Fibroblast of peridontal ligament (primary cell): Measurements from ENCODE around the gene LZTFL1.

Experiments used
- DNase-seq: peaks from one replicate; pipeline ENCODE4 v3.0.0-alpha.2; 2010; ENCODE audit errors: extremely low read depth

The LZTFL1 gene

DNA sequence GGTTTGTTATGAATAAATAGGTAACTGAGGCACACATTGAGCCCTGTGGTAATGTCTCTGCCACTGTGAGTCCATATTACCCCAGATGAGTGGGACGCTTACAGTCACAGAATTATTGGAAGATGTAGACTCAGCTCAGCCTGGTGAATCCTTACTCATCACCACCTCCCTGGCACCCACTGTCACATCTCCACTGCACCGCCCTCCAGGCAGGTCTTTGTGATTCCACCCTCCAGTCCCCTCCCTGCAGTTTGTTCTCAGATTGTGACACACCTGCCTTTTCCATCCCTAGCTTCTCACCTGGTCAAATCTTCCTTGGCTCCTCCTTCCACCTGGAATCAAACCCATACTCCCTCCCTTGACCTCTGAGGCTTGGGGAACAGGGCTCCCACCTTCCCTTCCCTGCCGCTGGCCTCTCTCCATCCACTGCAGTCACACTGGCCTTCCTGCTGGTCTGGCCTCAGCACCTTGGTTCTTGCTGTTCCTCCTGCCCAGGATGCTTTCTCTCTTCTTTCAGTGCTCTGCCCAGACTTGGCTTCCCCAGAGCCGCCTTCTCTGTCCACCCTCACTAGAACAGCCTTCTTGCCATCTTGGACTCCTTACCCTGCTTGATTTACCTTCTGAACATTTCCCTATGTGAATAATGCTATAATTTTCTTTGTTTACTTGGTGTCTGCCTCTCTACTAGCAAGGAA is 55.0 kb downstream of the LZTFL1 start:
- no peak for DNase-seq

- no peak for DNase-seq
Measured at GRCh38 chr3:45785605-45786150, 56.2 kb downstream of the LZTFL1 start.

GRCh38 chr3:45783667-45784066 is 58.3 kb downstream of the LZTFL1 start:
- no peak for DNase-seq

- DNase-seq: no peak
Measured at GRCh38 chr3:45782381-45782780, 59.5 kb downstream of the LZTFL1 start.

DNA sequence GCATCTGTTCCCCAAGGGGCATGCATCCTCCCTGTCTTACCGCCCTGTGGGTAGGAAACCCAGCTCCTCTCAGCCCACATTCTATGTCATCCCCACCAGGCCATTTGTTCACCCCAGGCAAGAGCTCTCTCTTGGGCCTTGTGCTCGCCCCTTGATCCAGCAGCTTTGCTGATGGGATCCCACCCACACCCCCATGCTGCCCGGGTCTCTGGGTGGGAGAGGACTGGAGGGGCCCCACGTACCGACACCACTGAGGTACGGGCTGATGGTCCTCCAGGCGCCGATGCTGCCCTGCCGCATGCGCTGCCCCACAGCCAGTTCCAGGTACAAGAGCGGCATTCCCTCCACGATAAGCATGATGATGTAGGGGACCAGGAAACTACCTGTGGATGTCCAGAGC is 60.1 kb downstream of the LZTFL1 start:
- DNase-seq: no peak

DNA sequence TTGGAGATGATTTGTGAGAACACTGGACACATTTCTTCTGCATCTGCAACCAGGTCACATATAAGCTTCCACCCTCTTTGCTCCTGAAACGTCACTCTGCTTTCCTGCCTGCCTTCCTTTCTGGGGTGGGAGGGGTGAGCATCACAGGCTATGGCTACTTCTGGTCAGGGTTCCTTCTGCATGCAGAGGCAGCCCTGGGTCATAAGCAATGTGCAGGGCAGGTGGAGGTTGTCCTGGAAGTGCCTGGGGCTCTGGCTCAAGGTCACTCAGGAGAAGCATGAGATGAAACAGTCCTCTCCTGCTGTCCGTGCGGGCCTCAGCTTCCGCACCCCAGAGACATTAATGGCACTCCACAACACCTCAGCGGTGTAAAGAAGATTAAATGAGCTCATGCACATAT is 60.6 kb downstream of the LZTFL1 start:
- no peak for DNase-seq

- DNase-seq: no peak
Measured at GRCh38 chr3:45779746-45780735, 61.9 kb downstream of the LZTFL1 start.

- no peak for DNase-seq
Measured at GRCh38 chr3:45778761-45779201, 63.1 kb downstream of the LZTFL1 start.

DNA sequence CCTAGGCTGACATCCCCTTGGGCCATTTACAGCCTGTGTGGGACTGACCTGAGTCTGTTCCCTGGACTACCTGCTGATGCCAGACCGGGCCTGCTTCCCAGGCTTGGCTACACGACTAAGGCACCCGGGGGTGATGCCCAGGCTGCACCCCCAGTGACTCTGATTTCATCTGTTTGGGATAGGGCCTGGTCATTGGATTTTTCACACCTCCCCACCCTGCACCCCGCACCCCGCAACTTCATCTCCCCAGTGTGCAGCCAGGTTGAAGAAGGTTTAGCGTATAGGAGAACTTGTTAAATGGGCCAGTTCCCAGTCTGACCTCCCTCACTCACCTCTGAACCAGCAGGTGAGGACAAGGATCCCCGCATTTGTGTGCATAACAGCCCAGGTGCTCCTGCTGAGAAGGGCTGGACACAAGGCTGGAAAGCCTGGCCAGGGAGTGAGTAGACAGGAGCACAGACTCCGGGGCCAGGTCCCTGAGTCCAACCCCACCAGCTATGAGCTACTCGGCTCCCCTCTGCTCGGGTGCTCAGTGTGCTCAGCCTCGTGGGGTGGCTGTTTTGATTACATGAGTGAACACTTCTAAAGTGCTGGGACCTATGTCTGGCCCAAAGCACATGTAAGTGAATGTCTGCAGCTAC is 64.1 kb downstream of the LZTFL1 start:
- DNase-seq: no peak

DNA sequence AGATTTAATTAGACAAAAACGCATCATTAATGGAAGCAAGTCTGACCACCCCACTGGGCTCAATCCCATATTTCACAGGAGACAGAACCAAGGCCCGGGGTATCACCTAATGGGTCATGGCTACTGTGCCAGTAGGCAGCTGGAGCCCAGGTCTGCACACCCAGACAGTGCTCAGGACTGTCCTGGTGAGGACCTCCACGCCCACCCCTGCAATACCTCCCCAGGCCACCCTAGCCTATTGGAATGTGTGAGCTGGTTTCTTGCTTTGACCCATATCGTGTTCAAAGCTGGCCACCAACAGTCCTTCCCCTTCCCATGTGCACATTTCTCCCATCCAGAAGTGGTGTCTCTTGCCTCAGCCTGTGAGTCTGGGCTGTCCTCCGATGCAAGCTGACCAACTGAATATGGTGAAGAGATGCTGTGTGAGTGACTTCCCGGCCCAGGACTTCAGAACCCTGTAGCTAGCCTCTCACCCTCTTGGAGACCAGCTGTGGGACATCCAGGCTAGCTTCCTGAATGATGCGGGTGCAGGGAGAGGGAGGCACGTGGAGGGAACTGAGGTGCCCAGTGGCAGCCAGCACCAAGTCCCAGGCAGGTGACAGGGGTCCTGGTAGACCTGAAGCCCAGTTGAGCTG is 64.7 kb downstream of the LZTFL1 start:
- no peak for DNase-seq

DNA sequence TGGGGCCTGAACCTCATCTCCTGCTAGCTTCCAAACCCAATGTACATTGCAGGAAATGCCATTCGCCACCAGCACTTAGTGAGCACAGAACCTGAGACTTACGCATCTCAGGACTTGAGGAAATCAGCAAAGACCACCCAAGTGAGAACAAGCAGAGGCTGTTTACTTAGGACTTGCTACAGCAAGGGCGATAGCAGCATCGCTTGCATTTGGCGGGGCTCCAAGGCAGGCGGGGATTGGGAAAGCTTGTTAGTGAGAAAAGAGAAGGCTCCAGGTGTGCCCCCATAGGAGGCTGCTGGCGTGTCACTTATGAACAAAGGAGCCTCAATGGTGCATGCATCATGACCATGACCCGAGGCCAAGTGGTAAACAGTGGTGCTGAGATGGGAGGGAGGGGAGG is 65.3 kb downstream of the LZTFL1 start:
- no peak for DNase-seq

DNA sequence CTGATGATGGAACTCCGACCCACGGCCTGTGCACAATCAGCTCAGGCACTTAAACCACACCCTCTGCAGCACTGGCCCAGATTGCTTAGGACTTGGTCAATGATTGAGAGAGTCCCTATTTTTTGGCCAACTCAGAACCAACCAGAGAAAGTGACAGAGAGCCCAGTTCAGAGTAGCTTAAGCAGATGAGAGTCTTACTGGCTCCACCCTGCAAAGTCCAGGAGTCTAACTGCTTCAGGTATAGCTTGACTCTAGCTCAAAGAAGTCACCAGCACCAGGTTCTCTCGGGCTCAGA is 65.7 kb downstream of the LZTFL1 start:
- no peak for DNase-seq

- DNase-seq: no peak
Measured at GRCh38 chr3:45775571-45776300, 66.2 kb downstream of the LZTFL1 start.

- no peak for DNase-seq
Measured at GRCh38 chr3:45774581-45775521, 67.1 kb downstream of the LZTFL1 start.

GRCh38 chr3:45773714-45774449 is 68.0 kb downstream of the LZTFL1 start:
- DNase-seq: no peak
